CD4-positive, alpha-beta memory T cell (primary cell): ENCODE data around the gene ACOT7. TPM values are rescaled to one million over a fixed set of nuclear protein-coding genes. Genes with fewer than 3 reads are reported as not detected.

Experiments used
- CTCF ChIA-PET: fragments of 350-600 bp; sonication (Branson Sonifier 250); formaldehyde crosslinking; loops from one replicate; lab custom pipeline; 2021; ENCODE audit warnings: inconsistent platforms; ENCODE audit not compliant: partially characterized antibody; lab: Charles Lee
- POLR2A ChIA-PET: fragments of 350-600 bp; sonication (Branson Sonifier 250); formaldehyde crosslinking; loops from one replicate; lab custom pipeline; 2021; ENCODE audit not compliant: partially characterized antibody; lab: Charles Lee
- DNase-seq, 5 donors: peaks; one replicate each; pipeline versions ENCODE4 v3.0.0 to v3.0.0-alpha.2; 2020 to 2022; ENCODE audit warnings: mixed read lengths in 1 of 5
- H3K27ac ChIP-seq: one replicate; pipeline ENCODE4 v1.7.0; 2013; ENCODE audit warnings: low read depth, low read length
- H3K27me3 ChIP-seq: 2 replicates; pipeline ENCODE4 v1.7.0; 2013; ENCODE audit warnings: mild to moderate bottlenecking, low read length, moderate library complexity; ENCODE audit not compliant: insufficient read depth
- H3K36me3 ChIP-seq: 2 replicates; pipeline ENCODE4 v1.7.0; 2013; ENCODE audit warnings: mild to moderate bottlenecking, low read length, moderate library complexity; ENCODE audit not compliant: insufficient read depth
- H3K4me1 ChIP-seq: 2 replicates; pipeline ENCODE4 v1.7.0; 2013; ENCODE audit warnings: mild to moderate bottlenecking, low read length, moderate library complexity; ENCODE audit not compliant: insufficient read depth
- H3K4me3 ChIP-seq, 2 donors: one replicate each; pipeline ENCODE4 v1.7.0; 2013; ENCODE audit warnings: low read length in 2 of 2, mild to moderate bottlenecking in 1 of 2
- H3K9me3 ChIP-seq, 2 donors: one replicate each; pipeline ENCODE4 v1.7.0; 2013; ENCODE audit warnings: low read length in 2 of 2, control low read depth in 1 of 2; ENCODE audit not compliant: control insufficient read depth in 1 of 2
- H3K27ac Mint-ChIP-seq, 7 donors: one replicate each; pipeline ENCODE4 v1.8.0; 2020 to 2021; ENCODE audit warnings: mixed read lengths in 7 of 7, mild to moderate bottlenecking in 6 of 7, inconsistent platforms in 3 of 7, moderate library complexity in 3 of 7
- H3K27me3 Mint-ChIP-seq, 2 donors: one replicate each; pipeline ENCODE4 v1.8.0; 2020 to 2021; ENCODE audit warnings: mixed read lengths in 2 of 2
- H3K36me3 Mint-ChIP-seq, 2 donors: one replicate each; pipeline ENCODE4 v1.8.0; 2020 to 2021; ENCODE audit warnings: mixed read lengths in 2 of 2, inconsistent platforms in 1 of 2, mild to moderate bottlenecking in 1 of 2
- H3K4me1 Mint-ChIP-seq, 4 donors: one replicate each; pipeline ENCODE4 v1.8.0; 2020 to 2021; ENCODE audit warnings: mixed read lengths in 4 of 4, mild to moderate bottlenecking in 1 of 4
- H3K4me3 Mint-ChIP-seq, 8 donors: one replicate each; pipeline ENCODE4 v1.8.0; 2020 to 2021; ENCODE audit warnings: mixed read lengths in 8 of 8, mild to moderate bottlenecking in 7 of 8, moderate library complexity in 6 of 8, inconsistent platforms in 3 of 8
- H3K9me3 Mint-ChIP-seq, 8 donors: one replicate each; pipeline ENCODE4 v1.8.0; 2020 to 2021; ENCODE audit warnings: mixed read lengths in 8 of 8, mild to moderate bottlenecking in 5 of 8, inconsistent platforms in 3 of 8, moderate library complexity in 1 of 8
- intact Hi-C: fragments of 100-400 bp; cut with micrococcal nuclease; formaldehyde crosslinking; loops from one replicate; pipeline ENCODE4 v1.15.1; 2023
- polyA plus RNA-seq, 2 donors: library from polyadenylated mRNA; unstranded; fragments of 300-500 nt; fragmentation: Illumina TruSeq; gene quantifications; one replicate each; pipeline ENCODE4 v1.2.3, GENCODE V29; 2021
- total RNA-seq, 2 experiments: library from RNA; stranded (reverse); gene quantifications; one replicate each; pipeline ENCODE4 v1.2.3, GENCODE V29; 2021

The ACOT7 gene
- total and polyA plus RNA-seq, 4 experiments from 2014 or later = 2.7 to 7.4 (median 4.8) TPM

- H3K4me1 ChIP-seq = no peaks in the 10 kb centered on the region
- Mint-ChIP-seq H3K4me1 (no peaks in the 10 kb centered on the region), H3K27me3 (no peaks in the 10 kb centered on the region), H3K36me3 (no peaks in the 10 kb centered on the region), H3K27ac (no peak overlapping the region), H3K9me3 (peaks cover 0 to 2% (median 0%) of the 10 kb centered on the region in 8 donors), H3K4me3 (no peak overlapping the region)
- no peak for DNase-seq
- H3K36me3 ChIP-seq = no peaks in the 10 kb centered on the region
- CTCF ChIA-PET = interaction anchor here (1.0 kb wide), 1 partner anchor 217 kb away, joined by 3 read pairs; no protein-coding TSS in a partner anchor
- no peaks in the 10 kb centered on the region for H3K27me3 ChIP-seq
- no peak overlapping the region for H3K4me3 ChIP-seq
- H3K27ac ChIP-seq = no peak overlapping the region
- POLR2A ChIA-PET = no interaction called here
- H3K9me3 ChIP-seq = no peaks in the 10 kb centered on the region
- intact Hi-C loops = no loop called here
These were observed 125.2 kb downstream of the ACOT7 start for GRCh38 chr1:6268415-6268814.

DNA sequence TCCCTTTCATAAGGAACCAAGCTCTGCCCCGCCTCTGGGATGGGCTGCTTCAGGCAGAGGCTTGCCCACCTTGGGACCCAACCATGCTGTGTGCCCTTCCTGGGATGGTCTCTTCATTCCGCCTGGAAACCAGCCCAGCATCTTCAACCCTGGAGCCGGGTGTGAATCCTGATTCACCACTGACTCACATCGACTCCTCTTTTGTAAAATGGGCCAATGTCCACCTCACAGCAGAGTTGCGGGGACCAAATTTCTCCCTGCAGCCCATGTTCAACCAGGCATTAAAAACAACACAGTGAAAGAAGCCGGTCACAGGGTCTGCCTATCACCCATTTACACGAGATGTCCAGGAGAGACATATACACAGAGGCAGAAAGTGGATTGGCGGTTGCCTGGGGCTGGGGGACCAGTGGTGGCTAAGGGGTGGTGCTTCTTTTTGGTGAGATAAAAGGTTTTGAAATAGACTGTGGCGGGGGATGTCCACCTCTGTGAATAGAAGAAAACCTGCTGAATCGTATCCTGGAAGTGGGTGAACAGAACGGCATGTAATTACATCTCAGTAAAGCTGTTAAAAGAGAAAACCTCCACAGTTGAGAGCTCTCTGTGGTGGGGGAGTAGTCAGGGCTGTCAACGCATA lies 125.8 kb downstream of the ACOT7 start:
- Histone ChIP-seq H3K27ac (no peak overlapping the region), H3K9me3 (no peaks in the 10 kb centered on the region), H3K4me1 (no peaks in the 10 kb centered on the region), H3K27me3 (no peaks in the 10 kb centered on the region), H3K36me3 (no peaks in the 10 kb centered on the region), H3K4me3 (no peak overlapping the region)
- Mint-ChIP-seq H3K4me3 (no peak overlapping the region), H3K36me3 (no peaks in the 10 kb centered on the region), H3K27me3 (no peaks in the 10 kb centered on the region), H3K9me3 (peaks cover 0 to 2% (median 0%) of the 10 kb centered on the region in 8 donors), H3K4me1 (no peaks in the 10 kb centered on the region), H3K27ac (peak overlapping the region in 1 of 7 donors; percentile 42)
- intact Hi-C loops = no loop called here
- DNase-seq = no peak
- ChIA-PET POLR2A (no interaction called here), CTCF (interaction anchor here (1.0 kb wide), 1 partner anchor 218 kb away, joined by 3 read pairs; no protein-coding TSS in a partner anchor)

DNA sequence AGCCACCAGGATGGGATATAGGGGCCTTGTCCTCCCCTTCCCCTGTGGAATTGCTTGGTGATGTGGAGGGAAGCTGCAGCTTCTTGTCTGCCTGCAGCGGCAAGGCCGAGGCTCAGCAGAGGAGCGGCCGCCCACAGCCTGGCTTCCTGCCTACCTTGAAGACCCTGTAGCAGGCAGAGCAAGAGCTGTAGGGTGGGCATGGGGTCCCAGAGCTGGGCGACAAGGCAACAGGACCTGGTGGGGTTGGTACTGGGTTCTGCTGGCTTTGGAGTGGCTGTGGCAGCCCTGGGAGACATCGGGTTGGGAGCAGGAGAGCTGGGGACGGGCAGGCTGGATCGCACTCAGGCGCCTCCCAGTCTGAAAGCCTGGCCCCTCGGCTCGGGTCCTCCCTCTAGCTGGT lies 126.9 kb downstream of the ACOT7 start:
- Mint-ChIP-seq H3K36me3 (no peaks in the 10 kb centered on the region), H3K4me3 (no peak overlapping the region), H3K9me3 (peaks cover 0 to 2% (median 0%) of the 10 kb centered on the region in 8 donors), H3K27ac (no peak overlapping the region), H3K27me3 (peaks cover 1 to 3% of the 10 kb centered on the region in 2 donors), H3K4me1 (peaks cover 0 to 3% (median 0%) of the 10 kb centered on the region in 4 donors)
- Histone ChIP-seq H3K27me3 (no peaks in the 10 kb centered on the region), H3K27ac (no peak overlapping the region), H3K36me3 (no peaks in the 10 kb centered on the region), H3K4me3 (no peak overlapping the region), H3K4me1 (peaks cover 3% of the 10 kb centered on the region), H3K9me3 (no peaks in the 10 kb centered on the region)
- intact Hi-C loops = no loop called here
- ChIA-PET CTCF (interaction anchor here (2.9 kb wide), 1 partner anchor 20 kb away, joined by 10 read pairs; no protein-coding TSS in a partner anchor), POLR2A (no interaction called here)
- DNase-seq = no peak

GRCh38 chr1:6265151-6265550 lies 128.4 kb downstream of the ACOT7 start:
- POLR2A ChIA-PET = no interaction called here
- intact Hi-C loops = no loop called here
- peaks cover 0 to 7% (median 0%) of the 10 kb centered on the region in 4 donors for H3K4me1 Mint-ChIP-seq
- Histone ChIP-seq H3K27me3 (no peaks in the 10 kb centered on the region), H3K36me3 (no peaks in the 10 kb centered on the region), H3K9me3 (no peaks in the 10 kb centered on the region), H3K27ac (no peak overlapping the region), H3K4me3 (no peak overlapping the region), H3K4me1 (peaks cover 8% of the 10 kb centered on the region)
- H3K27me3 Mint-ChIP-seq = peaks cover 1 to 3% of the 10 kb centered on the region in 2 donors
- H3K36me3 Mint-ChIP-seq = no peaks in the 10 kb centered on the region
- H3K4me3 Mint-ChIP-seq = no peak overlapping the region
- H3K27ac Mint-ChIP-seq = no peak overlapping the region
- peaks cover 0 to 2% (median 0%) of the 10 kb centered on the region in 8 donors for H3K9me3 Mint-ChIP-seq
- CTCF ChIA-PET = interaction anchor here (2.9 kb wide), 1 partner anchor 19 kb away, joined by 10 read pairs; no protein-coding TSS in a partner anchor
- DNase-seq = no peak

- H3K9me3 Mint-ChIP-seq = peaks cover 0 to 2% (median 0%) of the 10 kb centered on the region in 8 donors
- H3K9me3 ChIP-seq = no peaks in the 10 kb centered on the region
- H3K4me1 Mint-ChIP-seq = peaks cover 0 to 13% (median 0%) of the 10 kb centered on the region in 4 donors
- intact Hi-C loops = no loop called here
- H3K4me1 ChIP-seq = peaks cover 16% of the 10 kb centered on the region
- ChIA-PET CTCF (interaction anchor here (2.9 kb wide), 1 partner anchor 17 kb away, joined by 10 read pairs; no protein-coding TSS in a partner anchor), POLR2A (no interaction called here)
- H3K4me3 ChIP-seq = no peak overlapping the region
- H3K27me3 Mint-ChIP-seq = peaks cover 3 to 6% of the 10 kb centered on the region in 2 donors
- no peaks in the 10 kb centered on the region for H3K27me3 ChIP-seq
- H3K27ac ChIP-seq = no peak overlapping the region
- peak overlapping the region in 1 of 8 donors; percentile 20 for H3K4me3 Mint-ChIP-seq
- H3K36me3 ChIP-seq = no peaks in the 10 kb centered on the region
- DNase-seq = no peak
- no peaks in the 10 kb centered on the region for H3K36me3 Mint-ChIP-seq
- H3K27ac Mint-ChIP-seq = no peak overlapping the region
These were observed 129.9 kb downstream of the ACOT7 start for GRCh38 chr1:6263716-6264115.

DNA sequence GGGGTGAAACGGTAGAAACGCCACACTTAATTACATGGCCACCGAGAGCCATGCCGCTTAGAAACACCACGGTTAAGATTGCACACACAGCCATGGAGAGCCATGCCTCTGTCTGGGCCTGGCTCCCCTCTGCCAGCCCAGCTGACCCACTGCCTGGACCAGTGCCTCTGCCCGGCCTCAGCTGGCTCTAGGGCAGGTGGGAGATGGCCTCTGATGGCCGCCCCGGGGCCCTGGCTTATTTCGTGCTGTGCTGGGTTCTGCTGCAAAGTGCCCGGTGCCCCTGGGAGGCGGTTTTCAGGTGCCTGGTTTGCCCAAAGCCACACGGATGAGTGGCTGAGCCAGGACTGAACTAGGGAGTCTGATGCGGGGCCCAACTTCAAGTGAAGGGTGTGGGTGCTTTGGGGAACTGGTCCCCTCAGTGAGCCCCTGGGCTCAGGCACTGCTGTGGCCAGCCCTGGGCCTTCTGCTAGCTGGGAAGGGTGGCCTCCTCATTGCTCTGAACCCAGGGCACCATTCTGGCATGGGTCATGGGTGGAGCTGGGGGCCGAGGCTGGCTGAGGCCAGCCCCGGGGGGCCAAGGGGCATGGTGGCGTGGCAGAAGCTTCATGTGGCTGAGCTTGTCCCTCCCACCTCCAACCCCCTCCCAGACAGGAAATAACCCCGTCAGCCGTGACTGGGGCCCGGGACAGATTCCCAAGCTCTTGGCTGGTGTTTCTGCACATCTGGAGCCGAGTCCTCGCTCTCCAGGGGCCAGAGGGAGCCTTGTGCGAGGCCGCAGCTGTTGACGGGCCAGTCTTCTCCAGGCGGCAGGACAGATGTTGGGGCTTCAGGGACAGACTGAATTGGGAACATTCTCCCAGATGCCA lies 130.8 kb downstream of the ACOT7 start:
- Mint-ChIP-seq H3K27ac (no peak overlapping the region), H3K36me3 (no peaks in the 10 kb centered on the region), H3K4me3 (no peak overlapping the region), H3K9me3 (peaks cover 0 to 2% (median 0%) of the 10 kb centered on the region in 8 donors), H3K4me1 (peaks cover 0 to 13% (median 0%) of the 10 kb centered on the region in 4 donors), H3K27me3 (peaks cover 3 to 6% of the 10 kb centered on the region in 2 donors)
- ChIA-PET POLR2A (interaction anchor here (1.0 kb wide), 1 partner anchor 324 kb away, joined by 3 read pairs; no protein-coding TSS in a partner anchor), CTCF (no interaction called here)
- H3K9me3 ChIP-seq = no peaks in the 10 kb centered on the region
- no peak overlapping the region for H3K27ac ChIP-seq
- peaks cover 16% of the 10 kb centered on the region for H3K4me1 ChIP-seq
- H3K27me3 ChIP-seq = no peaks in the 10 kb centered on the region
- DNase-seq = no peak
- no peaks in the 10 kb centered on the region for H3K36me3 ChIP-seq
- H3K4me3 ChIP-seq = no peak overlapping the region
- intact Hi-C loops = no loop called here

DNA sequence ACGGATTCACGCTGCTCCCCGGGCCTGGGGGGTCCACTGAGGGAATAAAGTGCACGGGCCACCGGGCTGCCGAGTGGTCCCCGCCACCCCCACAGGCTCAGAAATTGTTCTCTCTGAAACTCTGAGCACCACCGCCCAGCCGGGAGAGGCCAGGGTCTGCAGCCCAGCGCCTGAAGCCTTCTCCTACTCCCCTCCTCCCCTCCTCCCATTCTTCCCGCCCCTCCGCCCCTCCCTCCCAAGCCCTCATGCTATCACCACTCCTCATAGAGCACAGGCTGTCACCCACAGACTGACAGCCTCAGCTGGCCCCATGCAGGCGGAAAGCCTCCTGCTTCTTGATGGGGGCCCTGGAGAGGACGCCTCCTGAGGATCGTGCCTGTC lies 132.0 kb downstream of the ACOT7 start:
- no peaks in the 10 kb centered on the region for H3K36me3 Mint-ChIP-seq
- H3K4me3 Mint-ChIP-seq = peak overlapping the region; percentile 59 to 76 (median 72)
- H3K4me3 ChIP-seq = no peak overlapping the region
- no peaks in the 10 kb centered on the region for H3K9me3 Mint-ChIP-seq
- H3K27me3 Mint-ChIP-seq = peaks cover 3 to 6% of the 10 kb centered on the region in 2 donors
- H3K4me1 Mint-ChIP-seq = peaks cover 0 to 13% (median 0%) of the 10 kb centered on the region in 4 donors
- H3K27ac Mint-ChIP-seq = peak overlapping the region in 1 of 7 donors; percentile 32
- intact Hi-C loops = no loop called here
- H3K36me3 ChIP-seq = no peaks in the 10 kb centered on the region
- H3K9me3 ChIP-seq = no peaks in the 10 kb centered on the region
- DNase-seq = no peak
- peaks cover 16% of the 10 kb centered on the region for H3K4me1 ChIP-seq
- no peaks in the 10 kb centered on the region for H3K27me3 ChIP-seq
- no peak overlapping the region for H3K27ac ChIP-seq
- CTCF ChIA-PET = no interaction called here
- POLR2A ChIA-PET = no interaction called here
